GM12891 (cell line): ENCODE results near the gene IL18R1.

Experiments
- POLR2A ChIP-seq: IDR thresholded peaks from 2 replicates; pipeline ENCODE4 v1.6.1; 2011; ENCODE audit warnings: low read depth, low read length, control low read depth
- POLR2AphosphoS5 ChIP-seq: IDR thresholded peaks from 2 replicates; pipeline ENCODE4 v1.6.1; 2011; ENCODE audit warnings: low read depth, low read length, control low read depth

DNA sequence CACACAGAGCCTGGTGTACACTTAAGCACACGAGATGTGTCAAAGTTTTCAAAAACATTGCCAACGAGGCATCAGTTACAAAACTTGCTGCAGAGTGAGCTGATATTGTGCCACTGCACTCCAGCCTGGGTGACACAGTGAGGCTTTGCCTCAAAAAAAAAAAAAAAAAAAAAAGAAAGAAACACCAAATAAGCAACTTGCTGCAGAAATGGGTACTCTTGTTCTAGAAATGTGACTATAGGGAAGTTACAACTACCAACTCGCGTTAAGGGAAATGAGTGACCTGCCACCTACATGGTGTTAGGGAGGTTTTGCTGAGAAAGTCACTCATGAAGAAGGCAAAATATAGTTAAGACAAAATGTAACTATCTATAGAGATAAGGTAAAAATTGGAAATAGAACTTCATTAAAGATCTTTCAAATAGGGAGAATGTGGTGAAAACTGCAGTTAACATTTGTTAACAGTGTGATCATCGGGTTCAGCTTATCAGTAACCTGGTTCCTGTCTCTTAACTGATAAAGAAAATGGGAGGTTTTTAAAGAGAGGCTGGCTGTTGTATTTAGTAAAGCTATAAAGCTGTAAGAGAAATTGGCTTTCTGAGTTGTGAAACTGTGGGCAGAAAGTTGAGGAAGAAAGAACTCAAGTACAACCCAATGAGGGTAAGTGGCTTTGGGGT is 44.5 kb upstream of the IL18R1 start, which contains the start of gene IL1RL1:
- TF ChIP-seq POLR2A (no peak), POLR2AphosphoS5 (no peak)
